ENCODE results near the gene AGPAT4. TPM values are rescaled to one million over a fixed set of nuclear protein-coding genes. Genes with fewer than 3 reads are reported as not detected.

Gene AGPAT4
- total and polyA plus RNA-seq, 2 of the 4 experiments (the other 2 are of a cell fraction), result 3.6 to 3.8 TPM

DNA sequence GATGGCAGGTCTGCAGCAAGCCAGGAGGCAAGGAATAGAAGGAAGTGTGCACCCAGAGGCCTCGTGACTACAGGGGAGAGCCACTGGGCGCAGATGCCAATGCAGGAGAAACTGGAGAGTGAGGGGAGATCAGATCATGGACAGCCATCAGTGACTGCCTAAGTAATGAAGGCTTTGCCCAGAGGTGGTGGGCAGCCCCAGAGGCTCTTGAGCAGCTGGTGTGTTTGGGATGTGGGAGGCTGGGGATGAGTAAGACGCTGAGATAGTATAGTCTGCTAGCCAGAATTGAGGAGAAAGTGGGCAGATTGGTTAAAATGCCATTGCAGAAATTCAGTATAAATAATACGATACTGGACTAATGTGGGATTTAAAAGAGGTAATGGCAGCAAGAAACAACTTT is 170.4 kb downstream of the AGPAT4 start:
- in situ Hi-C loops (cut with MboI; ENCODE audit: low sequenced_read_pairs) (no loop called here), dilution Hi-C loops (cut with HindIII; ENCODE audit: low sequenced_read_pairs, unreplicated experiment) (no loop called here), intact Hi-C loops (cut with micrococcal nuclease) (loop anchor here (5.0 kb wide), 2 partner anchors 169 to 171 kb away; partner anchors contain the start of gene AGPAT4)
- H3K9me3 ChIP-seq (ENCODE audit: control insufficient read depth, insufficient read depth, low read length), result no peaks in the 10 kb centered on the region
- WGBS, 2 experiments (ENCODE audit: extremely low coverage in 2 of 2, insufficient read length in 1 of 2), result 78% methylated on average over 3 of the region's 4 CpGs; no CpG with 5 or more reads in 1 of the 2 experiments
- ATAC-seq (ENCODE audit: low read depth), result no peak
- H3K4me2 ChIP-seq (ENCODE audit: low read depth, low read length), result no peak overlapping the region
- H4K91ac ChIP-seq (ENCODE audit: insufficient read depth, low read depth, low read length), result no peak overlapping the region
- no peak overlapping the region for H2BK120ac ChIP-seq (ENCODE audit: low read depth, low read length)
- no peak overlapping the region for H3K27ac ChIP-seq (ENCODE audit: insufficient read depth, low read length)
- TF ChIP-seq SMC3 (IDR thresholded peaks at IDR 0.05; ENCODE audit: low read depth, low read length) (no peak), BHLHE40 (IDR thresholded peaks at IDR 0.05; ENCODE audit: low read depth, low read length) (no peak), RFX5 (IDR thresholded peaks at IDR 0.05; ENCODE audit: low read depth, low read length) (no peak), CEBPB (IDR thresholded peaks at IDR 0.05; ENCODE audit: low read depth, low read length) (no peak), FOS (IDR thresholded peaks at IDR 0.05; ENCODE audit: low read depth, low read length) (no peak)
- no peaks in the 10 kb centered on the region for H3K27me3 ChIP-seq (ENCODE audit: control insufficient read depth, insufficient read depth, low read length)
- H4K5ac ChIP-seq (ENCODE audit: low read depth, low read length), result no peak overlapping the region
- H4K20me1 ChIP-seq (ENCODE audit: insufficient read depth, low read length), result no peaks in the 10 kb centered on the region
- no peak overlapping the region for H3K18ac ChIP-seq (ENCODE audit: low read depth, low read length)
- no peak overlapping the region for H3K23ac ChIP-seq (ENCODE audit: low read depth, low read length)
- H4K8ac ChIP-seq (ENCODE audit: low read depth in 2 of 2, low read length in 2 of 2), result no peak overlapping the region
- no TSS peak for BruUV-seq (replicated peaks)
- H3K14ac ChIP-seq (replicated peaks; ENCODE audit: low read depth, low read length), result no peak overlapping the region
- H3K9me1 ChIP-seq (ENCODE audit: insufficient read depth, low read length), result peaks cover 2% of the 10 kb centered on the region; the same call in 1 of the 2 replicates
- H3K4me3 ChIP-seq (ENCODE audit: insufficient read depth, low read depth, low read length), result no peak overlapping the region
- peaks cover 13% of the 10 kb centered on the region for H3K36me3 ChIP-seq (ENCODE audit: control insufficient read depth, insufficient read depth, low read length)
- no peak overlapping the region for H2BK15ac ChIP-seq (ENCODE audit: low read depth, low read length)
- H2AFZ ChIP-seq (replicated peaks; ENCODE audit: low read length, poor library complexity), result no peak overlapping the region
- no peak overlapping the region for H3K9ac ChIP-seq (ENCODE audit: low read depth, low read length)
- no peaks in the 10 kb centered on the region; a peak in 1 of 4 replicates for H3K79me1 ChIP-seq (ENCODE audit: low read depth in 1 of 2, low read length in 2 of 2)
- H3K4ac ChIP-seq (ENCODE audit: low read depth, low read length), result no peak overlapping the region
- no peak overlapping the region for H3K56ac ChIP-seq (ENCODE audit: extremely low read depth, insufficient read depth, low read length)
- DNase-seq, result no peak
- peaks cover 2% of the 10 kb centered on the region; the same call in 1 of the 2 replicates for H3K4me1 ChIP-seq (ENCODE audit: control insufficient read depth, insufficient read depth, low read length)
- H2AK9ac ChIP-seq (replicated peaks; ENCODE audit: low read depth, low read length, poor library complexity), result no peak overlapping the region
- H2BK5ac ChIP-seq (ENCODE audit: low read depth, low read length, poor library complexity, severe bottlenecking), result no peak overlapping the region
- ChIA-PET CTCF (no interaction called here), POLR2A (ENCODE audit: unreplicated experiment) (no interaction called here)
- no peak overlapping the region for H2BK20ac ChIP-seq (ENCODE audit: low read depth, low read length)
- H2AK5ac ChIP-seq (ENCODE audit: low read depth, low read length), result no peak overlapping the region
